ENCODE results near the gene CDC73.

DNA sequence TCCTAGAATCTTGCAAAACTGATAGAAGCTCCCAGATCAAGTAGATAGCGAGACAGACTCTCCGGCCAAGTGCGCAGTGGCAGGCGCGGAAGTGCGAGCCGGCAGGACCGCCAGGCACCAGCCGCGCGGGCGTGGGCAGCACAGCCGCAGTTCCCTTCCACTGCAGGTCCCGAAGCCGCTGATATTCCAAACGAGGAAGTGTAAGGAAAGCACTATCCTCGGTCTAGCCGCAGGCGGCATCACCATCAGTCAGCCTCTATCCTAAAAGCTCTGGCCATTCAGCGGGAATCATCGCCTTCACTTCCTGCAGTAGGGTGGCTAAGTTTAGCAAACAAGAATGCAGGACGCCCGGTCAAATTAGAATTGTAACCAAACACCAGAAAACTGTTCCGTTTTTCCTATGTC, 17.3 kb upstream of the CDC73 start:
- TF ChIP-seq, protein P1, sequence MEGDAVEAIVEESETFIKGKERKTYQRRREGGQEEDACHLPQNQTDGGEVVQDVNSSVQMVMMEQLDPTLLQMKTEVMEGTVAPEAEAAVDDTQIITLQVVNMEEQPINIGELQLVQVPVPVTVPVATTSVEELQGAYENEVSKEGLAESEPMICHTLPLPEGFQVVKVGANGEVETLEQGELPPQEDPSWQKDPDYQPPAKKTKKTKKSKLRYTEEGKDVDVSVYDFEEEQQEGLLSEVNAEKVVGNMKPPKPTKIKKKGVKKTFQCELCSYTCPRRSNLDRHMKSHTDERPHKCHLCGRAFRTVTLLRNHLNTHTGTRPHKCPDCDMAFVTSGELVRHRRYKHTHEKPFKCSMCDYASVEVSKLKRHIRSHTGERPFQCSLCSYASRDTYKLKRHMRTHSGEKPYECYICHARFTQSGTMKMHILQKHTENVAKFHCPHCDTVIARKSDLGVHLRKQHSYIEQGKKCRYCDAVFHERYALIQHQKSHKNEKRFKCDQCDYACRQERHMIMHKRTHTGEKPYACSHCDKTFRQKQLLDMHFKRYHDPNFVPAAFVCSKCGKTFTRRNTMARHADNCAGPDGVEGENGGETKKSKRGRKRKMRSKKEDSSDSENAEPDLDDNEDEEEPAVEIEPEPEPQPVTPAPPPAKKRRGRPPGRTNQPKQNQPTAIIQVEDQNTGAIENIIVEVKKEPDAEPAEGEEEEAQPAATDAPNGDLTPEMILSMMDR (IDR thresholded peaks at IDR 0.05) = no peak
- TF ChIP-seq POLR2A (IDR thresholded peaks at IDR 0.05) = no peak
